T-helper 2 cell (primary cell): ENCODE measurements around the gene SPECC1.
A peak's percentile ranks its signal among the peaks of the same experiment; 100 is the strongest.
"Not testable (repeated sequence)": the region's sequence is repeated elsewhere in the genome, so short reads cannot be mapped to it uniquely, and the experiment has no call there.

Experiments used
- DNase-seq, 5 experiments: peaks; one replicate each; pipeline versions ENCODE4 v3.0.0 to v3.0.0-alpha.2; 2012 to 2022

SPECC1 gene

GRCh38 chr17:20246692-20247091 is 237.5 kb downstream of the SPECC1 start:
- no peak for DNase-seq

- DNase-seq: no peak
These were observed 244.2 kb downstream of the SPECC1 start for GRCh38 chr17:20253323-20253722.

GRCh38 chr17:20254541-20254940 is 245.4 kb downstream of the SPECC1 start:
- no peak for DNase-seq

DNA sequence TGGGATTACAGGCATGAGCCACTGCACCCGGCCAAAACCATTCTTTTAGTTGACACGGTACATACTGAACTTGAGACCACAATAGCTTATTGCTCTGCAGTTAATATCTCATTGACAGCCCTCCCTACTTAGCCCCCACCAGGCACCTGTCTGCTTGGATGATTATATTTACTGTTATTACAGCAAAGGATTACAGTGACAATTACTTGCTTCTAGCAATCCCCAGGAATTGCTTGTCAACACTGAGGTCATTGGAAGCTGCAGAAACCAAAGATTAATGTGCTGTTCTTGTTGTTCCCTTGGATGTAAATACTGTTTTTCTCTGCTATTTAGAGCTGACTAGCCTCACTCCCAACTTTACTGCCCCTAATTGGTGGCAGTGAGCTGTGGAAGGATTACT is 247.0 kb downstream of the SPECC1 start:
- DNase-seq: no peak

- no peak for DNase-seq
These were observed 247.8 kb downstream of the SPECC1 start for GRCh38 chr17:20257008-20257407.

DNA sequence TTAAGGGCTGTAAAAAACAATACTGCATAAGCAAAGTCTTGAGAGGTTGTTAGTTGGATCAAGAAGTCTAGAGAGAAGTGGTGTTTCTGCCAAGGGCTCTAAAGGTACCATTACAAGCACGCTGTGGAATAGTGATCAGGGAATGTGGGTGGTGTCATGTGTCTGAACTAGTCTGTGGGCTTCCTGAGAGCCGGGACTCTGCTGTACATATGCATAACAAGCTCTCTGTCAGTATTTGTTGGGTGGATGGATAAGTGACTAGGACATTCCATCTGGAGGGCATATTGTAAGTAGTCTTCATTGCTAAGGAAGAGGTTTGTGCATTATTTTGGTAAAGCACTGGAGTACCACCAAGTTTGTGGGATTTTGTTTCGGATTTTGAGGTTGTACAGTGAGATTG is 248.6 kb downstream of the SPECC1 start:
- no peak for DNase-seq

GRCh38 chr17:20259668-20260067 is 250.5 kb downstream of the SPECC1 start:
- no peak for DNase-seq

DNA sequence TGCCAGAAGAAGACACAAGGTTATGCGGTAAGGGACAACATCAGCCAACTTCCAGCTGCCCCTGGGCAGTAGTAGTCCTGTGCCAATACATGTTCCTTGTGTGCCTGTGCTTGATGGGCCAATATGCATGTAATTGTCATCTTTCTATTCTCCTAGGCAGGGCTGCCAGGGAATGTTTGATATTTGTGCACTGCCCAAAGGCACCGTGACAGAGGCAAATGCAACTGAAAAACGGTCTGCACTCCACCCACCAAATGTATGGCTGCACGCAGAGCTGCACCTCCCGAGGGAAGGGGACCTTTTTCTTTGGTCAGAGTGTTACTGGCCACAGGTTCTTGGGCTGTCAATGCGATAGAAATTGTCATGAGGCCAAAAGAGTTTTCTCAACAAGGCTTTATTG is 251.1 kb downstream of the SPECC1 start:
- no peak for DNase-seq

DNA sequence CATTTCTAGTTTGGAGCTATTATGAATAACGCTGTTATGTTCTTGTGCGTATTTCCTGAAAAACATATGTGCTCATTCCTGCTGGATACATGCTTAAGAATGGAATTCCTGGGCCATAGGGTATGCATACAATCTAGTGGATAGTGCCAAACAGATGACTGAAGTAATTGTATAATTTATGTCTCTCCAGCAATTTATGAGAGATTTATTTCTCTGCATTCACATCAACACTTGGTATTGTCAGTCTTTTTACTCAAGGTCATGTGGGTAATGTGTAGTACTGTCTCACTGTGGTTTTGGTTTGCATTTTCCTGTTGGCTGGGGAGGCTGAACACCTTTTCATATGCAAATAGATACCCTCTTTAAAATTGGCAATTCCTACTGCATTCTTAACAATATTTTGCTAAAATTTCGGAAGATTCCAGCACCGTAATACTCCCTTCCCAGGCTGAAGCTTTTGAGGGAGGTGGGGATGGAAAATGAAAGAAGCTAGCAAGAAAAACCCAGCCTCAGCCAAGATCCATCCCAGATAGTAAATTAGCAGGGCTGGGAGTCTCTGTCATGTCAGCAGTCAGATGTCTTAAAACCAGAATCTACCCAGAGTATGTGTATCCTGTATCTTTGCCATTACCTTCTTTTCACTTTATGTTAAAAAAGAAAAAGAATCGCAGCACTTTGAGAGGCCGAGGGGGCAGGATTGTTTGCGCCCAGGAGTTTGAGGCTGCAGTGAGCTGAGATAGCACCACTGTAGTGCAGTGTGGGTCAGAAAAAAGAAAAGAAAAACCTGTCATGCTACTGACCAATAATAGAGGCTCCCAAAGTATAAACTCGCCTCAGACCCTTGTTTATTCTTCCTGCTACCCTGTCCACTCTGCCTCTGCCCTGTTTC is 253.3 kb downstream of the SPECC1 start:
- peak in 1 of 5 experiments; percentile 63 for DNase-seq

GRCh38 chr17:20263115-20263433 is 253.9 kb downstream of the SPECC1 start:
- DNase-seq: not testable (repeated sequence)

DNA sequence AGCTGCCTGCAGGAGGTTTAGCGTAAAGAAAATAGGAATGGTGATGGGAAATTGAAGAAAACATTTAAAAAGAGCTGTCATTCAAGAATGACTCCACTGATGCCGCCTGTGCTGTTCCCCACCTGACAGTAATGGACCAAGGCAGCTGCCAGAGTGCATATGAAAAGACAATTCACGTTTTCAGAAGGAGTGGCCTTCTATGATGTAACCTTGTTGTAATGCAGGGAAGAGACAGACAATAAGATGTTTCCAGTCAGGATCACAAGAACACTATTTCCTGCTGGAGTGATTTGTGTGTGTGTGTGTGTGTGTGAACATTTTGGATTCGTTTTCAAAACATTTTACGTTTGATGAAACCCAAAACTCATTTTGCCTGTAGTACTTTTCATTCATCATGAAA is 254.4 kb downstream of the SPECC1 start:
- DNase-seq: no peak

DNA sequence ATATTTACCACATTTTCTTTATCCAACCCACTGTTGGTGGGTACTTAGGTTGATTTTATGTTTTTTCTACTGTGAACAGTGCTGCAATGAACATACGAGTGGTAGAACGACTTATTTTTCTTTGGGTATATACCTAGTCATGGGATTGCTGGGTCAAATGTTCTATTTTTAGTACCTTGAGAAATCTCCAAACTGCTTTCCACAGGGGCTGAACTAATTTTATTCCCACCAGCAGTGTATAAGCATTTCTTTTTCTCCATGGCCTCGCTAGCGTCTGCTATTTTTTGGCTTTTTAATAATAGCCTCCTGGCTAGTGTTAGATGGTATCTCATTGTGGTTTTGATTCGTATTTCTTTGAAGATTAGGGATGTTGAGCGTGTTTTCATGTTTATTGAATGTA is 255.8 kb downstream of the SPECC1 start:
- DNase-seq: no peak

DNA sequence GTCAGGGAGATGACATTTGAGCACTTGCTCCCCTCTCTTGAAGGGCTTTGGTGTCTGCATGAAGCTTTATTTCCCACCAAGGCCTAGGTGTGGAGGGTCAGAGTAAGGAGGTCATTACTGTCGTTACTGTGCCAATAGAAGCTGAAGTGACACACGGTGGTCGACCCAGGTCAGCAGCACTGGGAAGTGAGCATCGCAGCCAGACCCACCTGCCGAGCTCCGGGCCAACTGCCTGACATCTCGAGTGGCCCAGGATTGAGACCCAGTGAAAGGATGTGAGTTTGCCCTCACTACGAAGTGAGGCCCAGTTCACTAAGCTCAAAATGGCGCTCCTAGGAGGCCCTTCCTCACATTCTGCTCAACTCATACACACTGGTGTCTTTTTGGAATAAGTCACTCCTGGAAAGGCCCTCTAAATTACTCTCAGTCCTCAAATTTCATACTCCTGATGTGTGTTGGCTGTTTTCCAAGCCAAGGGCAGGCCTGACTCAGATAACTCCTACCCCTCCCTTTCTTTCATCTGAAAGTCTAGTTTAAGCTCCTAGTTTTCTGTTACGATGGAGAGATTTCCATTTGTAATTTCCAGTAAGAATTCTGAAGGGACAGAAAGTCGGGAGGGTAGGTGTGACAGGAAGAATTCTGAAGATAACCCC is 257.8 kb downstream of the SPECC1 start:
- no peak for DNase-seq

- peak in 4 of 5 experiments; percentile 7 to 50 (median 25) for DNase-seq
These were observed 258.3 kb downstream of the SPECC1 start for GRCh38 chr17:20267459-20267842.

DNA sequence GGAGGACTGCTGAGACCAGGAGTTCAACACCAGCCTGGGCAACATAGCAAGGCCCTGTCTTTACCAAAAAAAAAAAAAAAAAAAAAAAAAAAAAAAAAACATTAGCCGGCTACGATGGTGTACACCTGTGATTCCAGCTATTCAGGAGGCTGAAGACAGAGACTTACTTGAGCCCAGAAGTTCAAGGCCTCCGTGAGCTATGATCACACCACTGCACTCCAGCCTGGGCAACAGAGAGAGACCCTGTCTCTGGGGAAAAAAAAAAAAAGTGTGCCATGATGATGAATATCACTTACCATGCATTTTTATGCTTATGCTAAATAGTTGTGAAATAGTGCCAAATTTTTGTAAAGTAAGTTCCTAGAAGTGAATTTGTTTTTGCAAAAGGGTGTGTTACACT is 261.2 kb downstream of the SPECC1 start:
- no peak for DNase-seq

DNA sequence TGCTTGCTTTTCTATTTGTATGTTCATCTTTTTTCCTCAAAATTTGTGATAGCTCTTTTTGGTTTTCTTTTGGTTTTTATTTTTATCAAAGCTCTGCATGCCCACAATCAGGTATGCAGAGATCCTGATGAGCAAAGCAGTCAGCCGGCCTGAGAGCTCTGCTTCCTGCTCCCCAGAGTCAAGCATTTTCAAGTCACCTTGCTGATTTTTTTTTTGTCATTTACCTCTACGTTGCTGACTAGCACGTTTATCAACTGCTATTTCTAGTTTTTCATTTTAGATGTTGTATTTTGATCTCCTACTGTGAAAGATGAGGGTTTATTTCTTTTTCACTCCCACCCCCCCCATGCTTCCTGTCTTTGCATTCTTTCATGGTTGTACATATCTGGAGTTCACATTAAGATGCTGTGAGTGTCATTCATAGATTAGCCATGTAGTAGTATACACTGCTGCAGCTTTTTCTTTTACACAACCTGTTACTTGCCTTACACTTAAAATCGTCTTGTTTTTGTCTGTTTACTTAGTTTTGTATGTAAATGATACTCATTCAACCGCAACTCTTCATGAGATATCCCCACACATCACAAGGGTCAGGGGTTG is 262.0 kb downstream of the SPECC1 start:
- DNase-seq: peak in 1 of 5 experiments; percentile 69

GRCh38 chr17:20273741-20274500 is 264.8 kb downstream of the SPECC1 start:
- DNase-seq: peak in 1 of 5 experiments; percentile 64

GRCh38 chr17:20275653-20276052 is 266.5 kb downstream of the SPECC1 start:
- DNase-seq: peak in 1 of 5 experiments; percentile 80

DNA sequence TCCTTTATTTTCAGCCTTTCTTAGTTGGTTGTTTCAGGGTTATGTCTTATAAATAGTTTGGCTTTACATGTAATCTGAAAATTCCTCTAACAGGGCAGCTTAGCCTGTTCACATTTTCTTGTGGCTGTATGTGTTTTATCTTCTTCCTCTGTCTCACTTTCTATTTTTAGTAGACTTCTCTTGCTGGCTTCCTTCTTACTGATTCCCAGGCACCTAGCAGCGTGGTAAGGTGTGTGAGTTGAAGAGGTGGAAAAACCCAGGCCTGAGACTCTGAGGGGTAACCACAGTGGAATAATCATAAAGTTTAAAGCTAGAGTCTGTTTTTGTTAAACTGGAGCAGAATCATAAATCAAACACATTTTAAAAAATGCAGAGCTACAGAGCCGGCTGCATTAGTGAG is 267.3 kb downstream of the SPECC1 start:
- peak in 1 of 5 experiments; percentile 25 for DNase-seq

GRCh38 chr17:20278805-20279204 is 269.6 kb downstream of the SPECC1 start:
- DNase-seq: no peak

DNA sequence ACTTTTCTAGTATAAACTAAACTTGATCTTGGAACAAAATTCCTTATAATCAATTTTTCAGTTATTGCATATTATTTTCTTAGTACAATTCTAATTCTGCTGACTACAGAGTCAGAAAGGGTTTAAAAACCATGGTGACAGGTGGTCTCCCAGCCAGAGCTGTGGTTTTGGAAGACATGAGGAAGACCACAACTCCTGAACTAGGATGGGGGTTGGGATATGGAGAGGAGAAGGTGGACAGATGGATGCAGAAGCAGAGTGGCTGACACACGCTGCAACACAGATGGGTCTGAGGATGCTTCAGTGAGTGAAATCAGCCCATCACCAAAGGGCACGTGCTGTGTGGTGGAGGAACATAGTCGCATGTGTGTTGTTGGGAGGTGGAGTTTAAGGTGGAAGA is 270.5 kb downstream of the SPECC1 start:
- no peak for DNase-seq

- DNase-seq: peak in 1 of 5 experiments; percentile 90
These were observed 270.9 kb downstream of the SPECC1 start for GRCh38 chr17:20280051-20280450.

DNA sequence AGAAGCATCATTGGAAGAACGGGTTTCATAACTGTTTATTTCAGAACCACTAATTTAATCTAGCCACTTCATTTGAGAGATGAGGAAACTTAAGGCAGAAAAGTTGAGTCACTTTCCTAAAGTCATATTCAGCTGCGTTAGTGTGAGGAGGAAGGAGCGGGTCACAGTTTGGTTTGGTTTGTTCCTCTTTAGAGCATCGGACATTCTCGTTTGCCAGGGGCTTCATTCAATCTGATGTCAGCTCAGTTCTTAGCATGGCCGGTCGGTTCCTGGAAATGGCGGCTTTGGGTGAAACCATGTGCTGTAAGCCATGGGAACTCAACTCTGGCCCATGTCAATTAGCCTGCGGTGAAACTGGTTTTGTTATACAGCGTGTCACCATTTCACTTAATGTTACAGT is 271.7 kb downstream of the SPECC1 start:
- peak in 1 of 5 experiments; percentile 40 for DNase-seq
